Measurements from ENCODE around the gene TPO.
"Not testable (repeated sequence)": the region's sequence is repeated elsewhere in the genome, so short reads cannot be mapped to it uniquely, and the experiment has no call there.

TPO gene

GRCh38 chr2:1405967-1406366, 7.3 kb upstream of the TPO start:
- no peak for DNase-seq (ENCODE audit: low read depth)

- no peak for DNase-seq (ENCODE audit: low read depth)
These were observed 6.8 kb upstream of the TPO start for GRCh38 chr2:1406434-1406833.

GRCh38 chr2:1407950-1408675, 5.2 kb upstream of the TPO start:
- DNase-seq (ENCODE audit: low read depth), result no peak

- no peak for DNase-seq (ENCODE audit: low read depth)
These were observed 858 bp downstream of the TPO start for GRCh38 chr2:1414121-1414520.

GRCh38 chr2:1414901-1415300, 1.6 kb downstream of the TPO start:
- DNase-seq (ENCODE audit: low read depth), result not testable (repeated sequence)

- no peak for DNase-seq (ENCODE audit: low read depth)
These were observed 2.2 kb downstream of the TPO start for GRCh38 chr2:1415501-1415900.

GRCh38 chr2:1418566-1418965, 5.3 kb downstream of the TPO start:
- DNase-seq (ENCODE audit: low read depth), result no peak

- DNase-seq (ENCODE audit: low read depth), result no peak
These were observed 7.7 kb downstream of the TPO start for GRCh38 chr2:1420746-1421480.

- DNase-seq (ENCODE audit: low read depth), result no peak
These were observed 8.5 kb downstream of the TPO start for GRCh38 chr2:1421731-1422130.

GRCh38 chr2:1422131-1422530, 8.9 kb downstream of the TPO start:
- no peak for DNase-seq (ENCODE audit: low read depth)

GRCh38 chr2:1422716-1423285, 9.5 kb downstream of the TPO start:
- no peak for DNase-seq (ENCODE audit: low read depth)

- DNase-seq (ENCODE audit: low read depth), result no peak
These were observed 13.8 kb downstream of the TPO start for GRCh38 chr2:1427086-1427485.

GRCh38 chr2:1429895-1430294, 16.6 kb downstream of the TPO start:
- no peak for DNase-seq (ENCODE audit: low read depth)

- DNase-seq (ENCODE audit: low read depth), result no peak
These were observed 17.2 kb downstream of the TPO start for GRCh38 chr2:1430491-1430890.

- DNase-seq (ENCODE audit: low read depth), result no peak
These were observed 18.7 kb downstream of the TPO start for GRCh38 chr2:1431886-1432400.

- no peak for DNase-seq (ENCODE audit: low read depth)
These were observed 19.5 kb downstream of the TPO start for GRCh38 chr2:1432726-1433125.

GRCh38 chr2:1436369-1436768, 23.1 kb downstream of the TPO start:
- DNase-seq (ENCODE audit: low read depth), result no peak

- DNase-seq (ENCODE audit: low read depth), result no peak
These were observed 23.8 kb downstream of the TPO start for GRCh38 chr2:1437101-1437500.

- DNase-seq (ENCODE audit: low read depth), result no peak
These were observed 24.3 kb downstream of the TPO start for GRCh38 chr2:1437537-1437936.

- DNase-seq (ENCODE audit: low read depth), result no peak
These were observed 25.7 kb downstream of the TPO start for GRCh38 chr2:1438972-1439371.

GRCh38 chr2:1440581-1440980, 27.3 kb downstream of the TPO start:
- DNase-seq (ENCODE audit: low read depth), result no peak

GRCh38 chr2:1446301-1446700, 33.0 kb downstream of the TPO start:
- no peak for DNase-seq (ENCODE audit: low read depth)

GRCh38 chr2:1448009-1448408, 34.7 kb downstream of the TPO start:
- no peak for DNase-seq (ENCODE audit: low read depth)

Measured in T-helper 22 cell (primary cell).